Measurements from ENCODE around the gene HIVEP1.

DNA sequence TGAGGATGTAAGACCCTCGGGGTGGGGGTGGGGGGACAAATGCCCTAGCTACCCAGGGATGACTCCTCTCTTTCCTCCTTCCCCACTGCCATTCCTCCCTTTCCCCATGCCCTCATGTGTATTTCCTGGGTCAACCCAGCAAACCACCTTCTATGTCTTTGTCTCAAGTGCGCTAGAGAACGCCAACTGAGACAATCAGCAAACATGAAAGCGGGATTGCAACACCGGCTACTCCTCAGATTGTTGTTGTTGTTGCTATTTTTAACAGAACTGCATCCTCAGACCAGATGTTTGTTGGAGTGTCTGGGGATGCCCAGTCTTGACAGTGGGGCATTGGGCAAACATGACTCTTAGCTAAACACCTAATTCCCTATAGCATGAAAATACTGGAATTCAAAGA is 39.3 kb upstream of the HIVEP1 start:
- TF ChIP-seq, protein P1, sequence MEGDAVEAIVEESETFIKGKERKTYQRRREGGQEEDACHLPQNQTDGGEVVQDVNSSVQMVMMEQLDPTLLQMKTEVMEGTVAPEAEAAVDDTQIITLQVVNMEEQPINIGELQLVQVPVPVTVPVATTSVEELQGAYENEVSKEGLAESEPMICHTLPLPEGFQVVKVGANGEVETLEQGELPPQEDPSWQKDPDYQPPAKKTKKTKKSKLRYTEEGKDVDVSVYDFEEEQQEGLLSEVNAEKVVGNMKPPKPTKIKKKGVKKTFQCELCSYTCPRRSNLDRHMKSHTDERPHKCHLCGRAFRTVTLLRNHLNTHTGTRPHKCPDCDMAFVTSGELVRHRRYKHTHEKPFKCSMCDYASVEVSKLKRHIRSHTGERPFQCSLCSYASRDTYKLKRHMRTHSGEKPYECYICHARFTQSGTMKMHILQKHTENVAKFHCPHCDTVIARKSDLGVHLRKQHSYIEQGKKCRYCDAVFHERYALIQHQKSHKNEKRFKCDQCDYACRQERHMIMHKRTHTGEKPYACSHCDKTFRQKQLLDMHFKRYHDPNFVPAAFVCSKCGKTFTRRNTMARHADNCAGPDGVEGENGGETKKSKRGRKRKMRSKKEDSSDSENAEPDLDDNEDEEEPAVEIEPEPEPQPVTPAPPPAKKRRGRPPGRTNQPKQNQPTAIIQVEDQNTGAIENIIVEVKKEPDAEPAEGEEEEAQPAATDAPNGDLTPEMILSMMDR (CRISPR knock-in tag; IDR thresholded peaks at IDR 0.05), result no peak
- TF ChIP-seq HDAC6 (IDR thresholded peaks at IDR 0.05; ENCODE audit: low read depth, low read length) (no peak), CBX5 (CRISPR knock-in tag; IDR thresholded peaks at IDR 0.05; ENCODE audit: borderline replicate concordance) (no peak), TBX3 (IDR thresholded peaks at IDR 0.05; ENCODE audit: borderline replicate concordance) (no peak), KLF11 (CRISPR knock-in tag; IDR thresholded peaks at IDR 0.05) (no peak), NR3C1 (CRISPR knock-in tag; IDR thresholded peaks at IDR 0.05) (no peak), MXD4 (CRISPR knock-in tag; IDR thresholded peaks at IDR 0.05) (no peak), SIN3A (IDR thresholded peaks at IDR 0.05; ENCODE audit: borderline replicate concordance, low read depth, low read length) (no peak)
- TF ChIP-seq, protein P2, sequence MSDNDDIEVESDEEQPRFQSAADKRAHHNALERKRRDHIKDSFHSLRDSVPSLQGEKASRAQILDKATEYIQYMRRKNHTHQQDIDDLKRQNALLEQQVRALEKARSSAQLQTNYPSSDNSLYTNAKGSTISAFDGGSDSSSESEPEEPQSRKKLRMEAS (IDR thresholded peaks at IDR 0.05), result no peak
- TF ChIP-seq, protein P3, sequence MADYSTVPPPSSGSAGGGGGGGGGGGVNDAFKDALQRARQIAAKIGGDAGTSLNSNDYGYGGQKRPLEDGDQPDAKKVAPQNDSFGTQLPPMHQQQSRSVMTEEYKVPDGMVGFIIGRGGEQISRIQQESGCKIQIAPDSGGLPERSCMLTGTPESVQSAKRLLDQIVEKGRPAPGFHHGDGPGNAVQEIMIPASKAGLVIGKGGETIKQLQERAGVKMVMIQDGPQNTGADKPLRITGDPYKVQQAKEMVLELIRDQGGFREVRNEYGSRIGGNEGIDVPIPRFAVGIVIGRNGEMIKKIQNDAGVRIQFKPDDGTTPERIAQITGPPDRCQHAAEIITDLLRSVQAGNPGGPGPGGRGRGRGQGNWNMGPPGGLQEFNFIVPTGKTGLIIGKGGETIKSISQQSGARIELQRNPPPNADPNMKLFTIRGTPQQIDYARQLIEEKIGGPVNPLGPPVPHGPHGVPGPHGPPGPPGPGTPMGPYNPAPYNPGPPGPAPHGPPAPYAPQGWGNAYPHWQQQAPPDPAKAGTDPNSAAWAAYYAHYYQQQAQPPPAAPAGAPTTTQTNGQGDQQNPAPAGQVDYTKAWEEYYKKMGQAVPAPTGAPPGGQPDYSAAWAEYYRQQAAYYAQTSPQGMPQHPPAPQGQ (CRISPR knock-in tag; IDR thresholded peaks at IDR 0.05; ENCODE audit: borderline replicate concordance), result no peak

Measured in HepG2 (cell line).